Smooth muscle cell (in vitro differentiated cells): ENCODE results near the gene TRIM15. TPM values are rescaled to one million over a fixed set of nuclear protein-coding genes. Genes with fewer than 3 reads are reported as not detected.

Source experiments
- DNase-seq: peaks from one replicate; lab custom pipeline; 2025; ENCODE audit not compliant: unreplicated experiment; lab: John Stamatoyannopoulos, UW
- H2AFZ ChIP-seq: fragments of 200-600 bp; sonication (generic); 2 replicates; pipeline ENCODE4 v1.6.0; 2016; ENCODE audit warnings: antibody characterized with exemption, low read depth, mild to moderate bottlenecking
- H3F3A ChIP-seq: fragments of 200-600 bp; sonication (generic); 2 replicates; pipeline ENCODE4 v1.6.0; 2017; ENCODE audit warnings: antibody characterized with exemption, low read depth
- H3K27ac ChIP-seq: fragments of 200-600 bp; sonication (generic); 2 replicates; pipeline ENCODE4 v1.5.1; 2016; ENCODE audit warnings: low read depth, mild to moderate bottlenecking
- H3K27me3 ChIP-seq: fragments of 200-600 bp; sonication (generic); 2 replicates; pipeline ENCODE4 v1.6.1; 2016; ENCODE audit warnings: low read depth, mild to moderate bottlenecking
- H3K36me3 ChIP-seq: fragments of 200-600 bp; sonication (generic); 2 replicates; pipeline ENCODE4 v1.5.1; 2016; ENCODE audit warnings: low read depth
- H3K4me1 ChIP-seq: fragments of 200-600 bp; sonication (generic); 2 replicates; pipeline ENCODE4 v1.5.1; 2016; ENCODE audit warnings: low read depth
- H3K4me2 ChIP-seq: fragments of 200-600 bp; sonication (generic); 2 replicates; pipeline ENCODE4 v1.6.0; 2016; ENCODE audit warnings: mild to moderate bottlenecking
- H3K4me3 ChIP-seq: fragments of 200-600 bp; sonication (generic); 2 replicates; pipeline ENCODE4 v1.5.1; 2016; ENCODE audit warnings: mild to moderate bottlenecking
- H3K79me2 ChIP-seq: fragments of 200-600 bp; sonication (generic); 2 replicates; pipeline ENCODE4 v1.6.0; 2016; ENCODE audit warnings: low read depth, mild to moderate bottlenecking
- H3K9ac ChIP-seq: fragments of 200-600 bp; sonication (generic); 2 replicates; pipeline ENCODE4 v1.6.0; 2016; ENCODE audit warnings: low read depth
- H3K9me3 ChIP-seq: fragments of 200-600 bp; sonication (generic); replicated peaks from 2 replicates; pipeline ENCODE4 v1.5.1; 2016; ENCODE audit warnings: low read depth
- H4K20me1 ChIP-seq: fragments of 200-600 bp; sonication (generic); 2 replicates; pipeline ENCODE4 v1.6.0; 2016; ENCODE audit warnings: low read depth
- WGBS: methylation state at CpG from one replicate; pipeline ENCODE4 v1.1.7; 2016; ENCODE audit warnings: low lambda C conversion rate; 5-methylcytosine and 5-hydroxymethylcytosine counted together
- polyA plus RNA-seq: library from polyadenylated mRNA; unstranded; fragments of >200 nt; fragmentation: Nextera tagmentation; extraction: Ambion mirVana; gene quantifications from 2 replicates; pipeline ENCODE4 v1.2.1, GENCODE V29; 2016
- total RNA-seq: library from RNA; depleted of rRNA; stranded (reverse); fragments of >200 nt; gene quantifications from 2 replicates; pipeline ENCODE4 v1.2.3, GENCODE V29; 2014
- TF ChIP-seq, protein P1 (sequence below): fragments of 200-600 bp; sonication (generic); IDR thresholded peaks from 2 replicates; pipeline ENCODE4 v1.5.1; 2017; ENCODE audit warnings: borderline replicate concordance, mild to moderate bottlenecking, antibody characterized with exemption; ENCODE audit not compliant: insufficient read depth, poor library complexity, severe bottlenecking

TRIM15 gene
- total and polyA plus RNA-seq, 2 experiments from 2014 or later = not detected

DNA sequence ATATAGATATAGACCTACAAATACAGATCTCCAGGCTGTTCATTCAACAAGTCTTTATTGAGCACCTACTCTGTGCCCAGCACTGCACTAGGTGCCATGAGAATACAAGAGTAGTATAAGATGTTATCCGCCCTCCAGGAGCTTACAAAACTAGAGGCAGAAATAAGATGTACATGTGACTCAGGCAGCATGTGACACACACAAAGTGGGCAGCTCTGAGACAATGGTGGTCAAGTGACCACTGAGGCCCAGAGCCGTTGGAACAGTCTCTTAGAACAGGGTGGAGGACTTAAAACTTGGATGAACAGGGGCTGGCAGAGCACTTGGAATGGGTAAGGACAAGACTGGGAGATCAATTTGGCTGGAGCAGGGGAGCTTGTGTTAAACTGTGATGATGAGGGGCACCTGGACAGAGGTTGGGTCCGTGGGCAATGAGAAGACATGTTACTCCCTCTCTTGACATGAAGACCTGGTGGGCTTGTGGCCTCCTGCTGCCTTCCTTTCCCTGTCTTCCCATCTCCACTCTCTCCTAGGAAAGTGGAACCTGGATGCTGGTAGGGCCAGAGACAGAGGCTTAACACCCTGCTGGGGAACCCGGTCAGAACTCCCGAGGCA is 21.2 kb downstream of the TRIM15 start:
- Histone ChIP-seq H2AFZ (no peak overlapping the region), H3F3A (no peaks in the 10 kb centered on the region), H3K4me3 (no peak overlapping the region), H3K9me3 (no peaks in the 10 kb centered on the region), H3K4me2 (no peak overlapping the region), H3K79me2 (no peaks in the 10 kb centered on the region), H3K36me3 (peaks cover 11% of the 10 kb centered on the region), H3K9ac (no peak overlapping the region), H4K20me1 (no peaks in the 10 kb centered on the region), H3K27ac (no peak overlapping the region), H3K27me3 (no peaks in the 10 kb centered on the region), H3K4me1 (no peaks in the 10 kb centered on the region)
- TF ChIP-seq, protein P1, sequence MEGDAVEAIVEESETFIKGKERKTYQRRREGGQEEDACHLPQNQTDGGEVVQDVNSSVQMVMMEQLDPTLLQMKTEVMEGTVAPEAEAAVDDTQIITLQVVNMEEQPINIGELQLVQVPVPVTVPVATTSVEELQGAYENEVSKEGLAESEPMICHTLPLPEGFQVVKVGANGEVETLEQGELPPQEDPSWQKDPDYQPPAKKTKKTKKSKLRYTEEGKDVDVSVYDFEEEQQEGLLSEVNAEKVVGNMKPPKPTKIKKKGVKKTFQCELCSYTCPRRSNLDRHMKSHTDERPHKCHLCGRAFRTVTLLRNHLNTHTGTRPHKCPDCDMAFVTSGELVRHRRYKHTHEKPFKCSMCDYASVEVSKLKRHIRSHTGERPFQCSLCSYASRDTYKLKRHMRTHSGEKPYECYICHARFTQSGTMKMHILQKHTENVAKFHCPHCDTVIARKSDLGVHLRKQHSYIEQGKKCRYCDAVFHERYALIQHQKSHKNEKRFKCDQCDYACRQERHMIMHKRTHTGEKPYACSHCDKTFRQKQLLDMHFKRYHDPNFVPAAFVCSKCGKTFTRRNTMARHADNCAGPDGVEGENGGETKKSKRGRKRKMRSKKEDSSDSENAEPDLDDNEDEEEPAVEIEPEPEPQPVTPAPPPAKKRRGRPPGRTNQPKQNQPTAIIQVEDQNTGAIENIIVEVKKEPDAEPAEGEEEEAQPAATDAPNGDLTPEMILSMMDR = no peak
- DNase-seq = no peak
- WGBS = 96% methylated on average over 5 of the region's 5 CpGs

DNA sequence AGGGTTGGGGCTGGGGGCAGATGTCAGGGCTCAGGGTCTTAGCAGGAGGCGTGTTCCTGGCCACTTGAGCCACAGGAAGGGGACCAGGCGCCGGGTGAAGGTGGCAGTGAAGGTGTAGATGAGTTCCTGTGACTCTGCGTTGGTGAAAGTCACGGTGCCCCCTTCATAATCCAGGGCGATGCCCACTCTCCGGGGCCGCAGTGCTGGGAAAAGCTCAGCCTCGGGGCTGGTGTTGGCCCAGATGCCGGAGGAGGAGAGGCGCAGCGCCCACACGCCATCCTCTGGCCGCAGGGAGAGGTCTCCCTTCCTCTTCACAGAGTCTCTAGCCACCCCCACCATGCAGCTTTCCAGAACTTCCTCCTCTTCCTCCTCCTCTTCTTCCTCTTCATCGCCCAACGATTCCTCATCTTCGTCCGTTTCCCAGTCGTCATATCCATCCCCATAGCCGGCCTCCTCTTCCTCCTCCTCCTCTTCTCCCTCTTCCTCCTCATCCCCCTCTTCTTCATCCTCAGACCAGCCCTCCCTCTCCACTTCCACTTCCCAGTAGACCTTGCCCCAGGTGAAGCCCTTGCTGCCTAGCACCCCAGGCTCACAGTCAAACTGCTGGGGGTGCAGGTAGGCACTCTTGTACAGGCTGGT is 22.6 kb downstream of the TRIM15 start:
- Histone ChIP-seq H3K79me2 (no peaks in the 10 kb centered on the region), H3K9ac (no peak overlapping the region), H3F3A (no peaks in the 10 kb centered on the region), H3K27ac (no peak overlapping the region), H3K4me2 (no peak overlapping the region), H3K27me3 (no peaks in the 10 kb centered on the region), H3K4me3 (no peak overlapping the region), H3K36me3 (peaks cover 11% of the 10 kb centered on the region), H3K4me1 (no peaks in the 10 kb centered on the region), H3K9me3 (no peaks in the 10 kb centered on the region), H2AFZ (no peak overlapping the region), H4K20me1 (no peaks in the 10 kb centered on the region)
- TF ChIP-seq, protein P1 = no peak
- whole genome bisulfite sequencing = 95% methylated on average over 20 of the region's 20 CpGs
- no peak for DNase-seq

DNA sequence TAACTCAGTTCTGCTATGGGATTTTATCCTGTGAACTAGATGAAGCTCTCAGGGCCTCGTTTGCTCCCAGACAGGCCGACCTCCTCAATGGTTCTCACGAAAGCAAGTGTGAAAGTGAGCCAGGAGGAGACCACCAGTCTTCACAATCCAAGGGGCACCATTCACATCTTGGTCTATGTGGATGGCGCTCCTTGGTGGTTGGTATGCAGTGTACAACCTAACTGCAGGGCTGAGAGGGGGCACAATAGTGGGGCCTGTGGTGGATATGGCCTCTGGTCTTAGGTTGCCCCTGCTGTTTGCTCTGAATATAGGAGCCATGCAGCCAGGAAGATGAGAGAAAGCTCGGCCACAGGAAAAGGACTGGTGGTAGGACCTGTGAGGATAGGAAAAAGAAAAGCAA is 25.2 kb downstream of the TRIM15 start:
- H3K4me1 ChIP-seq = no peaks in the 10 kb centered on the region
- H4K20me1 ChIP-seq = no peaks in the 10 kb centered on the region
- H3F3A ChIP-seq = no peaks in the 10 kb centered on the region
- H2AFZ ChIP-seq = no peak overlapping the region
- no peak for DNase-seq
- no peak overlapping the region for H3K9ac ChIP-seq
- no peak overlapping the region for H3K4me2 ChIP-seq
- no peaks in the 10 kb centered on the region for H3K9me3 ChIP-seq
- no peaks in the 10 kb centered on the region for H3K79me2 ChIP-seq
- peaks cover 14% of the 10 kb centered on the region for H3K36me3 ChIP-seq
- H3K27me3 ChIP-seq = no peaks in the 10 kb centered on the region
- TF ChIP-seq, protein P1 = no peak
- H3K4me3 ChIP-seq = no peak overlapping the region
- no peak overlapping the region for H3K27ac ChIP-seq
- WGBS = 96% methylated on average over 5 of the region's 5 CpGs

DNA sequence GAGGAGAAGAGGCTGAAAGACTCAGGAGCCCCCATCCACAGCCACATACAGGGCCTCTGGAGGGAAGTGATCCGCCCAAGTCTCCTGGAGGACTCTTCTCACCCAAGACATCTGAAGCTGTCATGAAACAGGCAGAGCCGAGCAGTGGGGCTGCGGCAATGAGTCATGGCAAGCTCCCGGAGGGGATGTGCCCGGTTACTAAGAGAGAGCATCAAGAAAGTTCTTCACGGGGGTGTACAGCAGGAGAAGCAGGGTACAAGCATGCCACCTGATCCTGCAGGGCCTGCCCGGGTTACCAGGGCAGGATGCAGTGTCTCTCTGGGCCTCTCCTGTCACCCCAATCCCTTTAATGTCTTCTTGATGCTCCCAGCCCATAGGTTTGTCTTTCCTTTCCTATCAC is 28.7 kb downstream of the TRIM15 start:
- Histone ChIP-seq H3K36me3 (peaks cover 13% of the 10 kb centered on the region), H3K4me3 (no peak overlapping the region), H3F3A (no peaks in the 10 kb centered on the region), H4K20me1 (no peaks in the 10 kb centered on the region), H3K79me2 (no peaks in the 10 kb centered on the region), H2AFZ (no peak overlapping the region), H3K27ac (no peak overlapping the region), H3K9me3 (no peaks in the 10 kb centered on the region), H3K4me2 (no peak overlapping the region), H3K4me1 (no peaks in the 10 kb centered on the region), H3K27me3 (no peaks in the 10 kb centered on the region), H3K9ac (no peak overlapping the region)
- 88% methylated on average over 7 of the region's 7 CpGs for WGBS
- TF ChIP-seq, protein P1 = no peak
- DNase-seq = no peak
